ENCODE data around the gene MTRFR.

GRCh38 chr12:123280971-123281370 lies 47.7 kb downstream of the MTRFR start:
- TF ChIP-seq EP300 (IDR thresholded peaks at IDR 0.05) (no peak), CTCF (IDR thresholded peaks at IDR 0.05) (no peak)

Measured in esophagus muscularis mucosa (tissue), 3 donors.